ENCODE results near the gene FSTL4.

DNA sequence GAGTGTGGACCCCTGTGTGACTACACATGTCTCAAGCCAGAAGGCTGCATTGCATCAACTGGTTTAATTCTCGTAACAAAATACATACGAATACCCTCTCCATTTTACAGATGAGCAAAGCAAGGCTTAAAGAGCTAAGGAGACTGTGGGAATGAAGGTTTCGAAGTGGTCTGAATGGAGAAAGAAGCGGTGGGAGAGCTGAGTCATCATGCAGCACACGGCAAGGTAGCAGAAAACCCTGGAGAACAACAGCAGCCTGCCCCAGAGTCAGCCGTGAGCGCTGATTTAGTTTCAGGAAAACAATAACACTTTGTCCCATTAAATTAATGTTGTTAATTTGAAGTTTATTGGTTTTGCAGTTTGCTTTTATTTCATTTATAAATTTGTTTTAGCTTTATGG is 336.7 kb downstream of the FSTL4 start:
- no peak for TF ChIP-seq GATA2 (CRISPR knock-in tag; IDR thresholded peaks at IDR 0.05)
- no peak for TF ChIP-seq TAF1 (IDR thresholded peaks at IDR 0.05; ENCODE audit: borderline replicate concordance, low read depth, low read length)
- TF ChIP-seq POLR2AphosphoS5 (IDR thresholded peaks at IDR 0.05; ENCODE audit: low read depth, low read length) = no peak
- no peak for TF ChIP-seq CTCF (IDR thresholded peaks at IDR 0.05)
- TF ChIP-seq, protein P1, sequence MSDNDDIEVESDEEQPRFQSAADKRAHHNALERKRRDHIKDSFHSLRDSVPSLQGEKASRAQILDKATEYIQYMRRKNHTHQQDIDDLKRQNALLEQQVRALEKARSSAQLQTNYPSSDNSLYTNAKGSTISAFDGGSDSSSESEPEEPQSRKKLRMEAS (IDR thresholded peaks at IDR 0.05; ENCODE audit: low read depth) = no peak

Data from SK-N-SH (cell line).